ENCODE results near the gene CNEP1R1.

DNA sequence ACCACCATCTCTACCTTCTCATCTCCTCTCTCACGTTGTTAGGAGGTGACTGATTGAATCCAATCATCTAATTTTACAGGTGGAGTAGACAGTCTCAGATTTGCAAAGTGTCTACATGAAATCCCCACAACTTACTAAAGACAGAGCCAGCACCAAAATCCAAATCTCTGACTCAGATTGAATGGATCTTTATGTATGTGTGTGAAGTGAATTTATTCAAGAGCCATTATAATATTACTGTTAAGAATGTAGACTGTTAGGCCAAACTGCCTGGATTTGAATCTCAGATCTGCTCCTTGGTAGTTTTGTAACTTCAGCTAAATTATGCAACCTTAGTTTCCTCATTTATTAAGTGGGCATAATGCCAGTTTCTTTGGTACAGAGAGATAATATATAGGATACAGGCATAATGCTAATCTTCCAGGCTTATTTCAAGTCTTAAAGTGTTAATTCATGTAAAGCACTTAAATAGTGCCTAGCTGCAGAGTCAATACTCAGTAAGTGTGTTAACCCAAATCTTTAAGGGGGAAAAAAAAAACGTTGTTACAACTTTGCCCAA is 12.7 kb downstream of the CNEP1R1 start:
- no peak for TF ChIP-seq POLR2A (IDR thresholded peaks at IDR 0.05; ENCODE audit: low read length)
- no peak for TF ChIP-seq ZFP36 (IDR thresholded peaks at IDR 0.05; ENCODE audit: borderline replicate concordance, partially characterized antibody)
- TF ChIP-seq POLR2AphosphoS2 (conservative IDR thresholded peaks at IDR 0.05; ENCODE audit: low read length) = no peak
- TF ChIP-seq, protein P1, sequence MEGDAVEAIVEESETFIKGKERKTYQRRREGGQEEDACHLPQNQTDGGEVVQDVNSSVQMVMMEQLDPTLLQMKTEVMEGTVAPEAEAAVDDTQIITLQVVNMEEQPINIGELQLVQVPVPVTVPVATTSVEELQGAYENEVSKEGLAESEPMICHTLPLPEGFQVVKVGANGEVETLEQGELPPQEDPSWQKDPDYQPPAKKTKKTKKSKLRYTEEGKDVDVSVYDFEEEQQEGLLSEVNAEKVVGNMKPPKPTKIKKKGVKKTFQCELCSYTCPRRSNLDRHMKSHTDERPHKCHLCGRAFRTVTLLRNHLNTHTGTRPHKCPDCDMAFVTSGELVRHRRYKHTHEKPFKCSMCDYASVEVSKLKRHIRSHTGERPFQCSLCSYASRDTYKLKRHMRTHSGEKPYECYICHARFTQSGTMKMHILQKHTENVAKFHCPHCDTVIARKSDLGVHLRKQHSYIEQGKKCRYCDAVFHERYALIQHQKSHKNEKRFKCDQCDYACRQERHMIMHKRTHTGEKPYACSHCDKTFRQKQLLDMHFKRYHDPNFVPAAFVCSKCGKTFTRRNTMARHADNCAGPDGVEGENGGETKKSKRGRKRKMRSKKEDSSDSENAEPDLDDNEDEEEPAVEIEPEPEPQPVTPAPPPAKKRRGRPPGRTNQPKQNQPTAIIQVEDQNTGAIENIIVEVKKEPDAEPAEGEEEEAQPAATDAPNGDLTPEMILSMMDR (IDR thresholded peaks at IDR 0.05) = no peak
- no peak for TF ChIP-seq REST (IDR thresholded peaks at IDR 0.05)
- no peak for TF ChIP-seq CEBPB (IDR thresholded peaks at IDR 0.05)
- no peak for TF ChIP-seq MAFK (IDR thresholded peaks at IDR 0.05; ENCODE audit: partially characterized antibody)
- no peak for TF ChIP-seq RARB (CRISPR knock-in tag; IDR thresholded peaks at IDR 0.05)
- no peak for TF ChIP-seq RFX5 (IDR thresholded peaks at IDR 0.05)
